Mucosa of descending colon (tissue), 3 donors: ENCODE measurements around the gene PSG7. TPM values are rescaled to one million over a fixed set of nuclear protein-coding genes. Genes with fewer than 3 reads are reported as not detected.
"Not testable (repeated sequence)": the region's sequence is repeated elsewhere in the genome, so short reads cannot be mapped to it uniquely, and the experiment has no call there.

Source experiments
- ATAC-seq: fragments of 200-7000 bp; cut with Tn5 transposase; one replicate; pipeline ENCODE4 v1.9.1; 2020; ENCODE audit warnings: mild to moderate bottlenecking, moderate library complexity
- DNase-seq, 3 donors: peaks; one replicate each; pipeline ENCODE4 v3.0.0-alpha.2; 2020
- H3K36me3 ChIP-seq: fragments of 200-600 bp; one replicate; pipeline ENCODE4 v1.8.0; 2021; ENCODE audit warnings: low read depth, mild to moderate bottlenecking
- H3K4me1 ChIP-seq: fragments of 200-600 bp; one replicate; pipeline ENCODE4 v1.8.0; 2021; ENCODE audit warnings: low read depth, mild to moderate bottlenecking
- H3K4me3 ChIP-seq: fragments of 200-600 bp; one replicate; pipeline ENCODE4 v1.8.0; 2021; ENCODE audit warnings: mild to moderate bottlenecking
- H3K9me3 ChIP-seq: fragments of 200-600 bp; one replicate; pipeline ENCODE4 v1.8.0; 2021; ENCODE audit warnings: mild to moderate bottlenecking
- intact Hi-C, 2 donors: fragments of 100-400 bp; cut with DNase I in 1 of 2; cut with micrococcal nuclease in 1 of 2; formaldehyde crosslinking; loops; one replicate each; pipeline versions ENCODE4 v1.11.0 to v1.11.1; 2022; cut with DNase I, micrococcal nuclease
- long read RNA-seq, 2 donors: library from polyadenylated mRNA; unstranded; transcript quantifications; one replicate each; pipeline ENCODE4 v2.0.0, GENCODE V29; 2019 to 2021
- total RNA-seq, 3 donors: library from RNA; stranded (reverse); fragmentation: NEBNext Ultra II Directional in 2 of 3; extraction: Animal tissue kit (Norgen Biotek cat#: 25700) in 2 of 3; gene quantifications; one replicate each; pipeline versions ENCODE4 v1.2.1 to v1.2.4, GENCODE V29; 2021 to 2023
- TF ChIP-seq, protein P1 (sequence below): fragments of 200-600 bp; IDR thresholded peaks from one replicate; pipeline ENCODE4 v1.8.0; 2022; ENCODE audit warnings: antibody characterized with exemption, mild to moderate bottlenecking
- donor health status: DM: no; HTN: no; CAD: no; lungs with moderate emphysema.
- donor health status: DM: no; HTN: no; CAD: no.
- donor health status: DM: no; HTN: yes; CAD: no.

The PSG7 gene
- total RNA-seq: not detected
- long read RNA-seq, donor 1: 0 reads
- long read RNA-seq, donor 2: 0 reads

DNA sequence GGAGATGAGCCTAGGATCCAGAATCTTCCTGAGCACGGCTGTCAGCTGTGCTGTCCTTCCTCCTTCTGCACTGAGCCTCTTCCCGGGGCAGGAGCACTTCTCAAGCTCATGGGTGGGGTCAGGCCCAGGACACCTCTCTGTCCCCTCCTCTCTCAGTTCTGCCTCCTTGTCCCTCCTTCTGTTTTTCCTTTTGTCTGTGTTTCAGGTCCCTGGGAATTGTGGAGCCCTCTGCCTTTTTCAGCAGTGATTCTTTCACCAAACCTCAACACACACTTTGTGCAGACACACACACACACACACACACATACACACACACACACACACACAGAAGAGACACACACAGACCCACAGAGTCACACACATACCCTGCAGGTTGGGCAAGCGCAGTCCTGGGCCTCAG lies at the start of gene PSG7:
Gene PSG7 (minus strand): TSS at position 101 of the 400 bp plus-strand sequence. CDS start 131 bp downstream, outside the sequence.
- H3K4me1 ChIP-seq, H3K36me3 ChIP-seq, H3K4me3 ChIP-seq, H3K9me3 ChIP-seq, DNase-seq, intact Hi-C loops, ATAC-seq: not testable (repeated sequence)

DNA sequence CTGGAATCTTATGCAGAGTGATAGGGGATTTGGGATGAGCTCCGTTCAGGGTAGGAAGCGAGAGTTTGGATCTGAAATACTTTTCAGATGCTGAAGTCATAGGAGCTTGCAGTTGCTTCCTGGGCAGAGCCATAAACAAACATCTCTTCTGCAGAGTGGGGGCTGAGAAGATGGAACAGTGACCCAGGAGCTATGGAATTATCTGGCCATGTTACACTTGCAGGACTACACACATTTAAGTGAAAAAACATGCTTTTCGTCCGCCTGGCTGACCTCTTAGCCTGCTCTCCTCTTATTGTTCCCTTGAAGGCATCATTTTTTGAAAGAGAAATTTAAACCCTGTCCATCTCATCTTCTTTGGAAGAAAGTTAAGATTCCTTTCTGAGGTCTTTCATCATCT lies 48.6 kb upstream of the PSG7 start:
- Histone ChIP-seq H3K4me1 (no peaks in the 10 kb centered on the region), H3K4me3 (no peak overlapping the region), H3K36me3 (no peaks in the 10 kb centered on the region), H3K9me3 (no peaks in the 10 kb centered on the region)
- intact Hi-C loops: no loop called here
- DNase-seq (no peak), ATAC-seq (no peak)
- TF ChIP-seq, protein P1, sequence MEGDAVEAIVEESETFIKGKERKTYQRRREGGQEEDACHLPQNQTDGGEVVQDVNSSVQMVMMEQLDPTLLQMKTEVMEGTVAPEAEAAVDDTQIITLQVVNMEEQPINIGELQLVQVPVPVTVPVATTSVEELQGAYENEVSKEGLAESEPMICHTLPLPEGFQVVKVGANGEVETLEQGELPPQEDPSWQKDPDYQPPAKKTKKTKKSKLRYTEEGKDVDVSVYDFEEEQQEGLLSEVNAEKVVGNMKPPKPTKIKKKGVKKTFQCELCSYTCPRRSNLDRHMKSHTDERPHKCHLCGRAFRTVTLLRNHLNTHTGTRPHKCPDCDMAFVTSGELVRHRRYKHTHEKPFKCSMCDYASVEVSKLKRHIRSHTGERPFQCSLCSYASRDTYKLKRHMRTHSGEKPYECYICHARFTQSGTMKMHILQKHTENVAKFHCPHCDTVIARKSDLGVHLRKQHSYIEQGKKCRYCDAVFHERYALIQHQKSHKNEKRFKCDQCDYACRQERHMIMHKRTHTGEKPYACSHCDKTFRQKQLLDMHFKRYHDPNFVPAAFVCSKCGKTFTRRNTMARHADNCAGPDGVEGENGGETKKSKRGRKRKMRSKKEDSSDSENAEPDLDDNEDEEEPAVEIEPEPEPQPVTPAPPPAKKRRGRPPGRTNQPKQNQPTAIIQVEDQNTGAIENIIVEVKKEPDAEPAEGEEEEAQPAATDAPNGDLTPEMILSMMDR: no peak

DNA sequence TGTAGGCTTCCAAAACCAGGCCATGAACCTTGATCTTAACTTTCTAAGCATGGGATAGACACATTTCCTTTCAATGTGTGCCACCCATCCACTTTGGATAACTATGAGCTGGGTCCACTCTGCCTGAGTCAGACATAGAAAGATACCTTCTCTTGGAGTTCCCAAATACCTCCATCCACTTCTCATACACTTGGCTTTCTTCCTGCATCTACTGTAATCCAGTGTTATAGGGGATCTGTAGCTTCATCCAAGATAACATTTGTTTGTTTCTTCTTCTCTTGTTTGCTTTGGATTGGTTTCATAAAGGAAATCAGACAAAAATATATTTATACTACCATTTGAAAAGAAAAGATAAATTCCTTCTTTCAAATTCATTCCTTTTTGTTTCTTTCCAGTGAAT lies 45.1 kb upstream of the PSG7 start:
- H3K36me3 ChIP-seq, intact Hi-C loops, ATAC-seq, H3K4me1 ChIP-seq, H3K9me3 ChIP-seq, H3K4me3 ChIP-seq, DNase-seq: not testable (repeated sequence)

DNA sequence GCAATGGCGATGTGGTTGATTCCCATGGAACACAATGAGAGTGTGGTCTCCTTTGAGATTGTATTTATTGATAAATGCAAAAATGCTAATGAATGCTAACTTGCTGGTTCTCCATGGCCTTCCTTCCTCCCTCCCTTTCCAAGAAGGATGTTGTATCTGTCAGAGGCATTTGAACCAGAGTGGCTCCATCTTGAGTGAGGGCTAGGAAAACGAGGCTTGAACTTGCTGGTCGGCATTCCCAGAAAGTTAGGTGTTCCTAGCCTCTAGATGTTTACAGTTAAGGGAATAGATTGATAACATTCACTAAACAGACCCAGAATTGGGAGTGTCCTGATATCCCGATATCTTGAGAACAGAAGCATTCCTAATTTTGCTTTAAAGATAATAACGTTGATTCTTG lies 34.4 kb upstream of the PSG7 start:
- H3K4me1 ChIP-seq, H3K4me3 ChIP-seq, H3K36me3 ChIP-seq, DNase-seq, ATAC-seq, H3K9me3 ChIP-seq, intact Hi-C loops: not testable (repeated sequence)

DNA sequence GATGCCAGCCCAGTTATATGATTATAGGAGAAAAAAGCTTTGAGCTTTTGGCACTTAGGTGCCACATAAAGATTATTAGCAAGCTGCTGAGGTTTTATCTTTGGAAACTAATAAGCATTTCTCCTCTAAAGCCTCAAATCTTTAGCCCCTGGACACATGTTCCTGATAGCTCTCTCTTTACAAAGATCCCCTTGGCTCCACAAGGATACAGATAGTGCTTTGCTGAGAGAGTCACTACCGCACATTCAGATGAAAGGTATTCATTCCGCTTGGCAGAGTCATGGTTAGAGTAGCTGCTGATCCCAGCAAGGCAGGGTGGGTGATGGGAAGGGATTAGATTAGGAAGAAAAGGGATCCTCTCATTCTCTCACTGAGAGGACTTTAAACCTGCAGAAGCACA lies 28.2 kb upstream of the PSG7 start:
- TF ChIP-seq, protein P1: no peak
- no peaks in the 10 kb centered on the region for H3K36me3 ChIP-seq
- intact Hi-C loops: no loop called here
- DNase-seq (no peak), ATAC-seq (no peak)
- no peak overlapping the region for H3K4me3 ChIP-seq
- H3K4me1 ChIP-seq: no peaks in the 10 kb centered on the region
- H3K9me3 ChIP-seq: no peaks in the 10 kb centered on the region

DNA sequence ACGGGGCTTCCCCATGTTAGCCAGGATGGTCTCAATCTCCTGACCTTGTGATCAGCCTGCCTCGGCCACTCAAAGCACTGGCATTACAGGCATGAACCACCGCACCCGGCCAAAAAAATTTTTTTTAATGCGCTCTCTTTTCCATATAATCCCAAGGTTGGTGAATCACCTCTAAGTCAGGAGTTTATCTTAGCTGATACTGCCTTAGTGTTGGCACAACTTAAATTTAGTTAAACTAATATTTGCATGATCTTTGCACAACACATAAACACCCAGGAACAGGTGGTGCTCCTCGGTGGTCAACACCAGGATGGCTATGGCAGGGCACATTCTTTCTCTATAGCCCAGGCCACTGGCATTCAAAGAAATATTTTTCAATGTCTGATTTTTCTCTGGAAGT lies 24.1 kb upstream of the PSG7 start:
- Histone ChIP-seq H3K4me3 (no peak overlapping the region), H3K9me3 (no peaks in the 10 kb centered on the region), H3K4me1 (no peaks in the 10 kb centered on the region), H3K36me3 (no peaks in the 10 kb centered on the region)
- TF ChIP-seq, protein P1: no peak
- DNase-seq: no peak
- ATAC-seq: no peak
- intact Hi-C loops: no loop called here

DNA sequence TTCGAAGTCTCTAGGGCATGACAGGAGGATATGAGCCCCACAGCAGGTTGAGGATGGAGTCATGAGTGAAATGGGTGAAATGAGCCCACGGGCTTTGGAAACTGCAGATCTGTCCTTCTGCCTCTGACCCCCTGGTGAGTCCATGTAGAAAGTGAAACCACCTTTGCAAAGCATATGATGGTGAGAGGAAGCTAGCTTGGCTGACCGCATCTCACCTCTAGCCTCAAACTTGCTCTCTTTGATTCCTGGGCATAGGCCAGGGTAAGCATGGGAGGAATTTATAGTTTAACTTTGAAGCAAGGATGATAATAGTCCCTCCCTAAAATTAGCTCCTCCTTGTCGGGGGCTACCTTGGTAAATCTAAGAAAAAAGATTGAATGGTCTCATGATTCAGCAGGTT lies 15.1 kb upstream of the PSG7 start:
- H3K9me3 ChIP-seq, H3K4me3 ChIP-seq, H3K36me3 ChIP-seq, ATAC-seq, intact Hi-C loops, DNase-seq, H3K4me1 ChIP-seq: not testable (repeated sequence)

DNA sequence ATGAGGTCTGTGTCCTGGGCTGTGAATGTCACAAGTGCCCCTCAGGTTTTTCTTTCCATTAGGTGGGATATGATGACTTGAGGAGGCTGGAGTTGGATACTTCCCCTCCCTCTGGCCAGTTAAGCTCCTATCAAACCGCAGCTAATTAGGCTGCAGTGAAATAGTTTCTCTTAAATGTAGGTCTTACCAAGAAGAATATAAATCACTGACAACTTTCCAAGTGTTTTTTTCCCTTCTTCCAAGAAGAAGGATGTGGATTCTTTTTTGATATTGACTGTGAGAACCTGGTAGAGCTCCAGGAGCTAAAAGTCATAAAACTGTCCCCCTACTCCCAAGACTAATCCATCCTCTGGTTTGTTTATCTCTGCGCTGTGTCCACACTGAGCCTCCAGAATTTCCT lies 14.5 kb upstream of the PSG7 start:
- intact Hi-C loops, H3K9me3 ChIP-seq, H3K4me1 ChIP-seq, H3K36me3 ChIP-seq, H3K4me3 ChIP-seq, ATAC-seq, DNase-seq: not testable (repeated sequence)
